LNCaP clone FGC (cell line): ENCODE data around the gene ZMIZ1.

Experiments used
- DNase-seq: peaks from one replicate; pipeline ENCODE4 v3.0.0-alpha.2; 2011; ENCODE audit warnings: low read depth
- H3K4me3 ChIP-seq: 2 replicates; pipeline ENCODE4 v1.5.1; 2011; ENCODE audit warnings: mild to moderate bottlenecking, low read depth, low read length, control low read depth
- CTCF ChIP-seq: IDR thresholded peaks from 2 replicates; pipeline ENCODE4 v1.5.1; 2012; ENCODE audit warnings: mild to moderate bottlenecking; ENCODE audit not compliant: control insufficient read depth, insufficient read depth; ENCODE audit errors: extremely low read depth

The ZMIZ1 gene

GRCh38 chr10:79207726-79208125, 139.0 kb downstream of the ZMIZ1 start:
- H3K4me3 ChIP-seq: no peak overlapping the region
- no peak for TF ChIP-seq CTCF
- no peak for DNase-seq

GRCh38 chr10:79208251-79208983, 139.7 kb downstream of the ZMIZ1 start:
- no peak for DNase-seq
- H3K4me3 ChIP-seq: no peak overlapping the region
- no peak for TF ChIP-seq CTCF

GRCh38 chr10:79209340-79209739, 140.6 kb downstream of the ZMIZ1 start:
- H3K4me3 ChIP-seq: no peak overlapping the region
- DNase-seq: no peak
- TF ChIP-seq CTCF: no peak

- DNase-seq: no peak
- no peak for TF ChIP-seq CTCF
- no peak overlapping the region for H3K4me3 ChIP-seq
These were observed 141.1 kb downstream of the ZMIZ1 start for GRCh38 chr10:79209831-79210230.

GRCh38 chr10:79210672-79211071, 141.9 kb downstream of the ZMIZ1 start:
- no peak overlapping the region for H3K4me3 ChIP-seq
- no peak for TF ChIP-seq CTCF
- no peak for DNase-seq

GRCh38 chr10:79211616-79212015, 142.8 kb downstream of the ZMIZ1 start:
- H3K4me3 ChIP-seq: no peak overlapping the region
- no peak for TF ChIP-seq CTCF
- DNase-seq: no peak

GRCh38 chr10:79215531-79215930, 146.8 kb downstream of the ZMIZ1 start:
- TF ChIP-seq CTCF: no peak
- DNase-seq: no peak
- H3K4me3 ChIP-seq: no peak overlapping the region
